Small intestine (tissue), 7 donors: ENCODE data around the gene FAS. TPM values are rescaled to one million over a fixed set of nuclear protein-coding genes. Genes with fewer than 3 reads are reported as not detected.

ENCODE experiments used
- DNase-seq, 2 donors: peaks; one replicate each; pipeline versions ENCODE4 v3.0.0 to v3.0.0-alpha.2; 2013
- FAIRE-seq: peaks from 2 replicates; lab custom pipeline; 2012; peaks lifted over from hg19 to GRCh38; lab: Jason Lieb, UNC
- H3K27ac ChIP-seq, 3 donors: one replicate each; pipeline ENCODE4 v1.5.1; 2013; ENCODE audit warnings: low read length in 2 of 3, mild to moderate bottlenecking in 2 of 3, control low read depth in 1 of 3, inconsistent platforms in 1 of 3, low read depth in 1 of 3, moderate library complexity in 1 of 3
- H3K27me3 ChIP-seq, 3 donors: one replicate each; pipeline ENCODE4 v1.6.1; 2013; ENCODE audit warnings: low read length in 3 of 3, inconsistent platforms in 1 of 3; ENCODE audit not compliant: control insufficient read depth in 3 of 3, insufficient read depth in 3 of 3
- H3K36me3 ChIP-seq, 3 donors: one replicate each; pipeline ENCODE4 v1.6.1; 2013; ENCODE audit warnings: low read length in 3 of 3, inconsistent platforms in 1 of 3, low read depth in 1 of 3, mild to moderate bottlenecking in 1 of 3, moderate library complexity in 1 of 3; ENCODE audit not compliant: control insufficient read depth in 3 of 3, insufficient read depth in 2 of 3
- H3K4me1 ChIP-seq, 3 donors: one replicate each; pipeline ENCODE4 v1.6.1; 2013; ENCODE audit warnings: low read length in 2 of 3, inconsistent platforms in 1 of 3, low read depth in 1 of 3, mild to moderate bottlenecking in 1 of 3, moderate library complexity in 1 of 3; ENCODE audit not compliant: control insufficient read depth in 3 of 3, insufficient read depth in 2 of 3
- H3K4me3 ChIP-seq, 3 donors: one replicate each; pipeline ENCODE4 v1.5.1; 2013; ENCODE audit warnings: low read length in 3 of 3, control low read depth in 1 of 3, inconsistent platforms in 1 of 3, low read depth in 1 of 3, mild to moderate bottlenecking in 1 of 3, moderate library complexity in 1 of 3
- H3K9me3 ChIP-seq, 2 donors: one replicate each; pipeline ENCODE4 v1.6.1; 2013; ENCODE audit warnings: low read depth in 1 of 2, low read length in 1 of 2; ENCODE audit not compliant: control insufficient read depth in 2 of 2, insufficient read depth in 1 of 2
- WGBS, 3 donors: extraction: QIAGEN DNeasy Blood & Tissue Kit; methylation state at CpG; one replicate each; pipeline ENCODE4 v1.1.7; 2013; 5-methylcytosine and 5-hydroxymethylcytosine counted together
- polyA plus RNA-seq, 4 donors: library from polyadenylated mRNA; stranded (reverse) in 3 of 4; unstranded in 1 of 4; fragments of 200-250 nt in 3 of 4; fragments of 120-200 nt in 1 of 4; gene quantifications; one replicate each; pipeline versions ENCODE4 v1.2.1 to v1.2.3, GENCODE V29; 2013
- donor health status: healthy with polysubstance abuse.
- donor health status: control.
- donor health status: control.
- donor health status: Bipolar disorder and iron deficiency.
- donor health status: healthy.

FAS gene
- polyA plus RNA-seq, 4 donors: 3.4 to 11.3 (median 5.7) TPM

DNA sequence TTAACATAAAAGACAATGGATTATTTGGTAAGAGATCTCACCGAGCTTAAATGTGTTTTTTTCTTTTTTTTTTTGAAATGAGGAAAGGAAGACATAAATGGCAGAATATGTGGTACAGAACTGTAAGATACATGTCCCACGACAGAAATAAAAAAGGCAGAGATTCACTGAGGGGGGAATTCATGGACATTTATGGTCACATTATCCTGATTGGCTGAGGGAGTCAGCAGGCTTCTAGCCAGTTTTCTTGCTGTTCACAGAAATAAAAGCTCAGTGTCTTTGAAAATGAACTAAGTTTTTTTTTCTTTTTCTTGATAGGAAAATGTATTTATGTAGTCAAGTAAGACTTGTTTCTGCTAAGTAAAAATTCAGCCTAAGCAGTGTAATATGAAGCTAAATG lies 8.2 kb upstream of the FAS start:
- no peaks in the 10 kb centered on the region for H3K9me3 ChIP-seq
- H3K36me3 ChIP-seq: no peaks in the 10 kb centered on the region
- H3K27ac ChIP-seq: peak overlapping the region in 1 of 3 donors; percentile 3
- H3K4me1 ChIP-seq: peaks cover 0 to 18% (median 6%) of the 10 kb centered on the region in 3 donors
- H3K27me3 ChIP-seq: no peaks in the 10 kb centered on the region
- H3K4me3 ChIP-seq: no peak overlapping the region
- FAIRE-seq (no peak), DNase-seq (no peak)
- 72 to 86% (median 82%) methylated on average over 2 of the region's 2 CpGs for WGBS, 3 donors

DNA sequence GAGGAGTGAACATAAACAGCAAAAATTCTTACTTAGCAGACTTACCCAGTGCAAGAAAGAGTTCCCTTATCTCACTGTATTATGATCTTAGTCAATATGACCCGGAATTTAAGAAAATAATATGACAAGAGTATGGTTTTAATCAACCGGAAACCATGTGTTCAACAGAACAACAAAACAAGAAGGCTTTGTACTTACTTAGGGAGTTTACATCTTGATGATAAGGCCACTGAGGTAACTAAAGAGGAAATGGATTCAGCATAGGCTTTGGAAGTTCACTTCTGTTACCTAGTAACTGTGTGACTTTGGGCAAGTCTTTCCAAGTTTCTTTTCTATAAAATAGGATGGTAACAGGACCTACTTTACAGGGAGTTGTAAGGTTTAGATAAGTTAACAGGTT lies 7.4 kb upstream of the FAS start:
- no peak overlapping the region for H3K27ac ChIP-seq
- peak in 1 of 2 donors; percentile 48 for DNase-seq

DNA sequence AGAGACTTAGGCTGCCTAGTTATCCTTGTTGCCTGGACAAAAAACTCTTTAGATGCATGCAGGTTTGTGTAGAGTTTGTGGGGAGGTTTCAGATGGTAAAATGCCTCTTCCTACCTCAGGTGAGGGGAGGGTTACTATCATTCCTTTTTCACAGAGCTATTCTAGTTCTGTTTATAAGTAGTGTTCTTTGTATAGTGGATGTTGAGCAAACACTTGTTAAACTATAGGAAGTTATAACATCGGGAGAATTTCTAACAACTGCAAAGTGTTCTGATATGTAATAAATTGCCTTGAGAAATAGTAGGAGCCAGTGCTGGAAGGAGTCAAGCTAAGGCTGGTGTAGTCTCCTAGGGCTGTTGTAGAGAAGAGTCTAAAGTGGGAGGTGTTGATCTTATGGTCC lies 6.7 kb upstream of the FAS start:
- Histone ChIP-seq H3K36me3 (no peaks in the 10 kb centered on the region), H3K4me3 (no peak overlapping the region), H3K4me1 (peaks cover 0 to 18% (median 8%) of the 10 kb centered on the region in 3 donors), H3K9me3 (no peaks in the 10 kb centered on the region), H3K27ac (peak overlapping the region in 1 of 3 donors; percentile 60), H3K27me3 (no peaks in the 10 kb centered on the region)
- DNase-seq: no peak
- WGBS, 3 donors: 56 to 60% (median 56%) methylated on average over 1 of the region's 1 CpG
- no peak for FAIRE-seq

More for the DNA sequence above, 7.4 kb upstream of the FAS start:
- WGBS, 3 donors: 18 to 36% (median 30%) methylated on average over 2 of the region's 2 CpGs
- Histone ChIP-seq H3K4me3 (no peak overlapping the region), H3K36me3 (no peaks in the 10 kb centered on the region), H3K4me1 (peaks cover 0 to 18% (median 8%) of the 10 kb centered on the region in 3 donors), H3K9me3 (no peaks in the 10 kb centered on the region), H3K27me3 (no peaks in the 10 kb centered on the region)
- FAIRE-seq: no peak

DNA sequence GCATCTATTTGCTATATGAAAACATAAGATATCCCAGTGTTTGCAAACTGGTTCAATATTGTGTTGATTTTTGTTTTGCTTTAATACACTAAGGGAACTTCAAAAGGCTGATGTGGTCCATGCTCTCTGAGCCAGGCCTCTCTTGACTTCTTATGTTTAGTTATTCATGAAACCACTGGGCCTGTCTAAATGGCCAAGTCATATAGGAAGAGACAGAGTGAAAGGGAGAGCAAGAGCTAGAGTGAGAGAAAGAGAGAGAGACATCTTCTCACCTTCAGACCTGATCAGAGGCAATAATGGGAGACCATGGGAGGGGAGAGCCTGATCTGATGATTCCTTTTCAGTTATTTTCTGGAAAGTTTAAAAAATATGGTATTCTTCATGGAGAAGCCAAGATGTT lies 6.1 kb upstream of the FAS start:
- no peaks in the 10 kb centered on the region for H3K36me3 ChIP-seq
- H3K27ac ChIP-seq: no peak overlapping the region
- H3K27me3 ChIP-seq: no peaks in the 10 kb centered on the region
- no peak for FAIRE-seq
- no peak for DNase-seq
- H3K4me3 ChIP-seq: no peak overlapping the region
- no peaks in the 10 kb centered on the region for H3K9me3 ChIP-seq
- peaks cover 0 to 18% (median 9%) of the 10 kb centered on the region in 3 donors for H3K4me1 ChIP-seq

DNA sequence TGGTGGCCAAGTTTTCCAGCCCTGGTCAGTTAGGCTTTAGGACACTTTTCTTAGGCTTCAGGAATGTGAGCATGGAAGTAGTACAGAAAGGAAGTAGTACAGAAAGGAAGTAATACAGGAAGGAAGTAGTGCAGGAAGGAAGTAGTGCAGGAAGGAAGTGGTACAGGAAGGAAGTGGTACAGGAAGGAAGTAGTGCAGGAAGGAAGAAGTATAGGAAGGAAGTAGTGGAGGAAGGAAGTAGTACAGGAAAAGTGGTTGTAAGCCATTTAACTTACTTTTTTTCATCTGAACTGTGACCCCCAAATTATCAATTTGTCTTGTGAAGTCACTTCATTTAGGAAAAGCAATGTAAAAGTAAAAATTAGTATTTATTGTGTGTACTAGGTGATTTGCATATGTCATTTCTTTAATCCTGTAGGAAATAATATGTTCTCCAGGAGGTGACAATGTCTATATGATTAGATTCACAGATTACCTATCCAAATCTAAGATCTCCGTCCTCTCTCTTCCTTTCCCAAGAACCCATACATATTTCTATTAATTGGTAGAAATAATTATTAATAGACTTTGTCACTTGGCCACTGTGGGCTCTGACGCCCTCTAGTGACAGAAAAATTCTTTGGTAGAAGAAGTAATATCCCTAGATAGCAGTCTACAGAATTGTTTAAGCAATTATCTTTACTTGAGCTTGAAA lies 3.9 kb upstream of the FAS start:
- FAIRE-seq: no peak
- Histone ChIP-seq H3K4me3 (no peak overlapping the region), H3K36me3 (no peaks in the 10 kb centered on the region), H3K27ac (no peak overlapping the region), H3K4me1 (peaks cover 0 to 12% (median 2%) of the 10 kb centered on the region in 3 donors), H3K9me3 (no peaks in the 10 kb centered on the region), H3K27me3 (no peaks in the 10 kb centered on the region)
- WGBS, 3 donors: 8 to 22% (median 20%) methylated on average over 2 of the region's 2 CpGs
- DNase-seq: peak; percentile 68 to 71

DNA sequence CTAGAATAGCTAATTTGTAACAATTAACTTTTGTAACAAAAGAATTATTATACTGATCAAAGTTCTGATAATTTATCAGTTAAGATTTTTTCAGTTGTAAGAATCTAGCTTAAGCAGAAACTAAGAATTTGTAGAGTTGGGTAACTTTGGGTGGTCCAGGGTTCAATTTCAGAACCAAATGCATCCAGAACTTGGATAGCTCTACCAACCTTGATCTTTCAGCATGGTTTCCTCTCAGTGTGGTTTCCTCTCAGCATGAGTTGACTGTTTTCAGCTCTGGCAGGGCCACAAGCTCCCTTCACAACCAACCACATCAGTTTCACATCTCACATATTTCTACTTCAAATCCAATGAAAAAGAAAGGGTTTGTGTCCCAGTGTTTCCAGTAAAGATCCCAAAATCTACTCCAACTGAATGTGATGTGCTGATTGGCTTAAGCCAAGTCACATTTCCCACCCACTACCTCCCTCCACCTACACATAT lies 3.3 kb upstream of the FAS start:
- Histone ChIP-seq H3K4me1 (peaks cover 0 to 10% (median 5%) of the 10 kb centered on the region in 3 donors), H3K27ac (no peak overlapping the region), H3K4me3 (no peak overlapping the region), H3K27me3 (no peaks in the 10 kb centered on the region), H3K36me3 (no peaks in the 10 kb centered on the region), H3K9me3 (no peaks in the 10 kb centered on the region)
- FAIRE-seq (no peak), DNase-seq (no peak)

DNA sequence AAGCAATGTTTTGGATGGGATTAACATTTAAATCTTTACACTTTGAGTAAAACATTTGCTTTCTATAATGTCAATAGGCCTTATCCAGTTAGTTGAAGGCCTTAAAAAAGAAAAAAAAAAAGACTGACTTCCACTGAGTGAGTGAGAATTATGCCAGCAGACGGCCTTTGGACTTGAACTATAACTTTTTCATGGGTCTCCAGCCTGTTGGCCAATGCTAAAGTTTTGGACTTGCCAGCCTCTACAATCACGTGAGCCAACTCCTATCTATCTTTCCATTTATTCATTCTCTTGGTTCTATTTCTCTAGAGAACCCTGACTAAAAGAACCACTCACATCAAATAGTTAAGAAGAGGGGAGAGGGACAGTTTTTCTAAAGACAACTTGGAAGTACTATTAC lies 2.8 kb upstream of the FAS start:
- no peaks in the 10 kb centered on the region for H3K9me3 ChIP-seq
- H3K36me3 ChIP-seq: no peaks in the 10 kb centered on the region
- H3K4me3 ChIP-seq: no peak overlapping the region
- no peaks in the 10 kb centered on the region for H3K27me3 ChIP-seq
- H3K4me1 ChIP-seq: peaks cover 0 to 10% (median 5%) of the 10 kb centered on the region in 3 donors
- DNase-seq (no peak), FAIRE-seq (no peak)
- H3K27ac ChIP-seq: no peak overlapping the region
- whole genome bisulfite sequencing, 3 donors: 48 to 79% (median 62%) methylated on average over 2 of the region's 2 CpGs

DNA sequence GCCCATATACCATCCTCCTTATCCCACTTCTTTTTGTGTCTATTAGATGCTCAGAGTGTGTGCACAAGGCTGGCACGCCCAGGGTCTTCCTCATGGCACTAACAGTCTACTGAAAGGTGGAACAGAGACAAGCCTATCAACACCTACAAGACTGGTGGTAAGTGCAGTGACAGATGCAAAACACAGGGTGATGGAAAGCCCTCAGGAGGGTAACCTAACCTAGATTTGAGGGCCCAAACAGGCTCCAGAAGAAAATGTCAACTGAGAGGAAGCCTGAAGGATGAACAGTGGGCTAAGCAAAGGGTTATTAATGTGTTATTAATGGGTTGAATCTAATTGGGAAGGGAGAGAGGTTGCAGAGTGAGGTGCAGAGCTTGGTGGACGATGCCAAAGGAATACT lies 1.2 kb upstream of the FAS start:
- no peaks in the 10 kb centered on the region for H3K27me3 ChIP-seq
- no peak overlapping the region for H3K4me3 ChIP-seq
- no peaks in the 10 kb centered on the region for H3K9me3 ChIP-seq
- peaks cover 0 to 9% (median 3%) of the 10 kb centered on the region in 3 donors for H3K4me1 ChIP-seq
- FAIRE-seq: no peak
- 54 to 74% (median 69%) methylated on average over 2 of the region's 2 CpGs for WGBS, 3 donors
- H3K27ac ChIP-seq: peak overlapping the region in 2 of 3 donors; percentile 74 to 86
- no peaks in the 10 kb centered on the region for H3K36me3 ChIP-seq
- DNase-seq: no peak
